ENCODE results near the gene CLIP2. TPM values are rescaled to one million over a fixed set of nuclear protein-coding genes. Genes with fewer than 3 reads are reported as not detected.
"Not testable (repeated sequence)": the region's sequence is repeated elsewhere in the genome, so short reads cannot be mapped to it uniquely, and the experiment has no call there.

The CLIP2 gene
- total RNA-seq, 2 donors from 2014 or later = 77.8 to 81.6 TPM

GRCh38 chr7:74350751-74351150 is 61.5 kb downstream of the CLIP2 start:
- Histone ChIP-seq H3K36me3 (no peaks in the 10 kb centered on the region), H3K9me3 (no peaks in the 10 kb centered on the region), H3K9ac (ENCODE audit: low read depth in 2 of 2, low read length in 2 of 2) (no peak overlapping the region), H3K4me1 (no peaks in the 10 kb centered on the region), H3K4me3 (no peak overlapping the region), H3K27ac (no peak overlapping the region), H3K27me3 (no peaks in the 10 kb centered on the region)
- intact Hi-C loops (cut with DNase I) = no loop called here
- DNase-seq = no peak
- TF ChIP-seq CTCF (IDR thresholded peaks at IDR 0.05) = no peak

GRCh38 chr7:74351836-74352235 is 62.6 kb downstream of the CLIP2 start:
- H3K27ac ChIP-seq = no peak overlapping the region
- no peaks in the 10 kb centered on the region for H3K27me3 ChIP-seq
- intact Hi-C loops (cut with DNase I) = no loop called here
- H3K9me3 ChIP-seq = no peaks in the 10 kb centered on the region
- no peak overlapping the region for H3K4me3 ChIP-seq
- no peaks in the 10 kb centered on the region for H3K4me1 ChIP-seq
- no peak for TF ChIP-seq CTCF (IDR thresholded peaks at IDR 0.05)
- H3K9ac ChIP-seq (ENCODE audit: low read depth in 2 of 2, low read length in 2 of 2) = no peak overlapping the region
- no peak for DNase-seq
- no peaks in the 10 kb centered on the region for H3K36me3 ChIP-seq

GRCh38 chr7:74352551-74353138 is 63.4 kb downstream of the CLIP2 start:
- H3K9ac ChIP-seq (ENCODE audit: low read depth in 2 of 2, low read length in 2 of 2); H3K36me3 ChIP-seq; DNase-seq; H3K9me3 ChIP-seq; H3K4me3 ChIP-seq; intact Hi-C loops (cut with DNase I); H3K4me1 ChIP-seq; H3K27ac ChIP-seq; H3K27me3 ChIP-seq: not testable (repeated sequence)

- Histone ChIP-seq H3K27me3 (no peaks in the 10 kb centered on the region), H3K36me3 (no peaks in the 10 kb centered on the region), H3K9ac (ENCODE audit: low read depth in 2 of 2, low read length in 2 of 2) (no peak overlapping the region), H3K27ac (no peak overlapping the region), H3K9me3 (no peaks in the 10 kb centered on the region), H3K4me1 (no peaks in the 10 kb centered on the region), H3K4me3 (no peak overlapping the region)
- no peak for DNase-seq
- intact Hi-C loops (cut with DNase I) = no loop called here
- no peak for TF ChIP-seq CTCF (IDR thresholded peaks at IDR 0.05)
Measured at GRCh38 chr7:74354009-74354408, 64.8 kb downstream of the CLIP2 start.

GRCh38 chr7:74355091-74355490 is 65.9 kb downstream of the CLIP2 start:
- DNase-seq = peak; percentile 43
- Histone ChIP-seq H3K27me3 (no peaks in the 10 kb centered on the region), H3K36me3 (peaks cover 3% of the 10 kb centered on the region), H3K9ac (ENCODE audit: low read depth in 2 of 2, low read length in 2 of 2) (no peak overlapping the region), H3K9me3 (no peaks in the 10 kb centered on the region), H3K4me3 (no peak overlapping the region), H3K27ac (no peak overlapping the region), H3K4me1 (no peaks in the 10 kb centered on the region)
- intact Hi-C loops (cut with DNase I) = no loop called here
- TF ChIP-seq CTCF (IDR thresholded peaks at IDR 0.05) = no peak

- Histone ChIP-seq H3K4me1 (no peaks in the 10 kb centered on the region), H3K9me3 (no peaks in the 10 kb centered on the region), H3K4me3 (no peak overlapping the region), H3K27me3 (no peaks in the 10 kb centered on the region), H3K36me3 (peaks cover 4% of the 10 kb centered on the region), H3K27ac (no peak overlapping the region), H3K9ac (ENCODE audit: low read depth in 2 of 2, low read length in 2 of 2) (no peak overlapping the region)
- no peak for DNase-seq
- TF ChIP-seq CTCF (IDR thresholded peaks at IDR 0.05) = no peak
- intact Hi-C loops (cut with DNase I) = no loop called here
Measured at GRCh38 chr7:74356589-74357315, 67.5 kb downstream of the CLIP2 start.

Data from colonic mucosa (tissue), 4 donors.